Smooth muscle cell (in vitro differentiated cells): Measurements from ENCODE around the gene SAE1. TPM values are rescaled to one million over a fixed set of nuclear protein-coding genes. Genes with fewer than 3 reads are reported as not detected.

Experiments
- DNase-seq: peaks from one replicate; lab custom pipeline; 2025; ENCODE audit not compliant: unreplicated experiment; lab: John Stamatoyannopoulos, UW
- H2AFZ ChIP-seq: fragments of 200-600 bp; sonication (generic); 2 replicates; pipeline ENCODE4 v1.6.0; 2016; ENCODE audit warnings: antibody characterized with exemption, low read depth, mild to moderate bottlenecking
- H3F3A ChIP-seq: fragments of 200-600 bp; sonication (generic); 2 replicates; pipeline ENCODE4 v1.6.0; 2017; ENCODE audit warnings: antibody characterized with exemption, low read depth
- H3K27ac ChIP-seq: fragments of 200-600 bp; sonication (generic); 2 replicates; pipeline ENCODE4 v1.5.1; 2016; ENCODE audit warnings: low read depth, mild to moderate bottlenecking
- H3K27me3 ChIP-seq: fragments of 200-600 bp; sonication (generic); 2 replicates; pipeline ENCODE4 v1.6.1; 2016; ENCODE audit warnings: low read depth, mild to moderate bottlenecking
- H3K36me3 ChIP-seq: fragments of 200-600 bp; sonication (generic); 2 replicates; pipeline ENCODE4 v1.5.1; 2016; ENCODE audit warnings: low read depth
- H3K4me1 ChIP-seq: fragments of 200-600 bp; sonication (generic); 2 replicates; pipeline ENCODE4 v1.5.1; 2016; ENCODE audit warnings: low read depth
- H3K4me2 ChIP-seq: fragments of 200-600 bp; sonication (generic); 2 replicates; pipeline ENCODE4 v1.6.0; 2016; ENCODE audit warnings: mild to moderate bottlenecking
- H3K4me3 ChIP-seq: fragments of 200-600 bp; sonication (generic); 2 replicates; pipeline ENCODE4 v1.5.1; 2016; ENCODE audit warnings: mild to moderate bottlenecking
- H3K79me2 ChIP-seq: fragments of 200-600 bp; sonication (generic); 2 replicates; pipeline ENCODE4 v1.6.0; 2016; ENCODE audit warnings: low read depth, mild to moderate bottlenecking
- H3K9ac ChIP-seq: fragments of 200-600 bp; sonication (generic); 2 replicates; pipeline ENCODE4 v1.6.0; 2016; ENCODE audit warnings: low read depth
- H3K9me3 ChIP-seq: fragments of 200-600 bp; sonication (generic); replicated peaks from 2 replicates; pipeline ENCODE4 v1.5.1; 2016; ENCODE audit warnings: low read depth
- H4K20me1 ChIP-seq: fragments of 200-600 bp; sonication (generic); 2 replicates; pipeline ENCODE4 v1.6.0; 2016; ENCODE audit warnings: low read depth
- WGBS: methylation state at CpG from one replicate; pipeline ENCODE4 v1.1.7; 2016; ENCODE audit warnings: low lambda C conversion rate; 5-methylcytosine and 5-hydroxymethylcytosine counted together
- polyA plus RNA-seq: library from polyadenylated mRNA; unstranded; fragments of >200 nt; fragmentation: Nextera tagmentation; extraction: Ambion mirVana; gene quantifications from 2 replicates; pipeline ENCODE4 v1.2.1, GENCODE V29; 2016
- total RNA-seq: library from RNA; depleted of rRNA; stranded (reverse); fragments of >200 nt; gene quantifications from 2 replicates; pipeline ENCODE4 v1.2.3, GENCODE V29; 2014
- TF ChIP-seq, protein P1 (sequence below): fragments of 200-600 bp; sonication (generic); IDR thresholded peaks from 2 replicates; pipeline ENCODE4 v1.5.1; 2017; ENCODE audit warnings: borderline replicate concordance, mild to moderate bottlenecking, antibody characterized with exemption; ENCODE audit not compliant: insufficient read depth, poor library complexity, severe bottlenecking

The SAE1 gene
- total and polyA plus RNA-seq, 2 experiments from 2014 or later: 65.9 to 89.4 TPM

DNA sequence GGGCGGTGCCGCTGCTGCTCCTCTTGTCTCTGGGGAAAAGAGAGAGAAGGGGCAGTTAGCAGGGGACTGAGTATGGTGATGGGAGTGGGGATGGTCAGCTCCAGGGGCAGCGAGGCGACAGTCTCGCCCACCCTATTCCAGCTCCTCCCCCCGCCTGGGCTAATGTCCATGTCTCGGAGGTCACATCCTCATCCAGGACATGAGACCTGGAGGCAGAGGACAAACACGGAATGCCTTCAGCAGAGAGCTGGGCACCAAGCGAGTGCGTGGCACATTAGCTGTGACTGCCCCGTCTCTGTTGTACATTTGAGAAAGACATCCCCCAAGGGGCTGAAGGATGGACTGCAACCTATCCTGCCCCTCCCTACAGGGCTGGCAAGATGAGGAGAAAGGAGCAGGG lies 91.3 kb downstream of the SAE1 start:
- WGBS: over 99% methylated on average over 11 of the region's 11 CpGs
- TF ChIP-seq, protein P1, sequence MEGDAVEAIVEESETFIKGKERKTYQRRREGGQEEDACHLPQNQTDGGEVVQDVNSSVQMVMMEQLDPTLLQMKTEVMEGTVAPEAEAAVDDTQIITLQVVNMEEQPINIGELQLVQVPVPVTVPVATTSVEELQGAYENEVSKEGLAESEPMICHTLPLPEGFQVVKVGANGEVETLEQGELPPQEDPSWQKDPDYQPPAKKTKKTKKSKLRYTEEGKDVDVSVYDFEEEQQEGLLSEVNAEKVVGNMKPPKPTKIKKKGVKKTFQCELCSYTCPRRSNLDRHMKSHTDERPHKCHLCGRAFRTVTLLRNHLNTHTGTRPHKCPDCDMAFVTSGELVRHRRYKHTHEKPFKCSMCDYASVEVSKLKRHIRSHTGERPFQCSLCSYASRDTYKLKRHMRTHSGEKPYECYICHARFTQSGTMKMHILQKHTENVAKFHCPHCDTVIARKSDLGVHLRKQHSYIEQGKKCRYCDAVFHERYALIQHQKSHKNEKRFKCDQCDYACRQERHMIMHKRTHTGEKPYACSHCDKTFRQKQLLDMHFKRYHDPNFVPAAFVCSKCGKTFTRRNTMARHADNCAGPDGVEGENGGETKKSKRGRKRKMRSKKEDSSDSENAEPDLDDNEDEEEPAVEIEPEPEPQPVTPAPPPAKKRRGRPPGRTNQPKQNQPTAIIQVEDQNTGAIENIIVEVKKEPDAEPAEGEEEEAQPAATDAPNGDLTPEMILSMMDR: no peak
- Histone ChIP-seq H3K4me2 (no peak overlapping the region), H3F3A (peaks cover 12% of the 10 kb centered on the region), H3K27ac (no peak overlapping the region), H3K27me3 (no peaks in the 10 kb centered on the region), H3K9me3 (no peaks in the 10 kb centered on the region), H3K4me3 (no peak overlapping the region), H2AFZ (no peak overlapping the region), H3K79me2 (peaks cover 18% of the 10 kb centered on the region), H3K36me3 (no peaks in the 10 kb centered on the region), H3K4me1 (peaks cover 11% of the 10 kb centered on the region), H3K9ac (no peak overlapping the region), H4K20me1 (peaks cover 26% of the 10 kb centered on the region)
- DNase-seq: no peak

DNA sequence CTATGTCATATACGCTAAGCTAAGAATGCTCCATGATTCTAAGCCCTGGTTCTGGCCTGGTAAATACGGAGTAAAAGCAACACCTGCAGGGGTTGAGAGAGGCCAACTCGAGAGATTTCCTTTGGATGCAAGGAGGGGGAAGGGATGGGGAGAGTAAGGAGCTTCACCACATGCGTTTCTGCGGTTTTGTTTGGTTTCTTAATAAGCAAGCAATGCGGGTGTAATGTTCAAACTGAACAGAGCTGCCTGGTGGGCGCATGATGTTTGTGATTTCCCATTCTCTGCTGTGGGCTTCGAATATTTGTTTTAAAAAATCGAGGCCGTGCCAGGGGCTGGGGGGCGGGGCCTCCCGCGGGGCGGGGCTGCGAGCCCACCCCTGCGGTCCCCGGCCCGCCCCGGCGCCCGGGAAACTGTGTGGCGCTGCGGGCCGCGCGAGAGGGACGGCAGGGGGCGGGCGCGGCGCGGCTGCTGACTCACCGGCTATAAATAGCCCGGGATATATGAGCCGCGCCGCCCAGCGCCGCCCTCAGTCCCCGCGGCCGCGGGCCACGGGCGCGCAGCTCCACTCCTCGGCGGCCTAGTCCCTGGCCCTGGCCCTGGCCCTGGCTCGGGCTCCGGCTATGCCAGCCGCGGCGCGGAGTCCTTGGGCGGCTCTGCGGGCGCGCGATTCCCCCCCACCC lies 95.3 kb downstream of the SAE1 start:
- Histone ChIP-seq H3K79me2 (peaks cover 22% of the 10 kb centered on the region), H3K4me1 (peaks cover 25% of the 10 kb centered on the region), H3K4me3 (peak overlapping the region; percentile 96), H3K9me3 (no peaks in the 10 kb centered on the region), H3K4me2 (peak overlapping the region; percentile 98), H4K20me1 (peaks cover 49% of the 10 kb centered on the region), H3K36me3 (no peaks in the 10 kb centered on the region), H3K27me3 (no peaks in the 10 kb centered on the region), H3K9ac (peak overlapping the region; percentile 74), H3F3A (peaks cover 42% of the 10 kb centered on the region), H2AFZ (no peak overlapping the region), H3K27ac (peak overlapping the region; percentile 89)
- WGBS: 9% methylated on average over 20 of the region's 59 CpGs
- TF ChIP-seq, protein P1: peak; percentile 18
- DNase-seq: peak; percentile 79

GRCh38 chr19:47226426-47227351 lies 96.1 kb downstream of the SAE1 start:
- H3K36me3 ChIP-seq: no peaks in the 10 kb centered on the region
- peaks cover 47% of the 10 kb centered on the region for H4K20me1 ChIP-seq
- TF ChIP-seq, protein P1: no peak
- peaks cover 43% of the 10 kb centered on the region for H3F3A ChIP-seq
- H3K4me2 ChIP-seq: peak overlapping the region; percentile 98
- peaks cover 22% of the 10 kb centered on the region for H3K79me2 ChIP-seq
- H3K4me1 ChIP-seq: peaks cover 25% of the 10 kb centered on the region
- H3K27ac ChIP-seq: peak overlapping the region; percentile 89
- DNase-seq: peak; percentile 61
- WGBS: 5% methylated on average over 37 of the region's 56 CpGs
- no peaks in the 10 kb centered on the region for H3K27me3 ChIP-seq
- peak overlapping the region; percentile 74 for H3K9ac ChIP-seq
- no peaks in the 10 kb centered on the region for H3K9me3 ChIP-seq
- H3K4me3 ChIP-seq: peak overlapping the region; percentile 96
- H2AFZ ChIP-seq: no peak overlapping the region
